DLD1 (cell line): ENCODE measurements around the gene SETD6.

Source experiments
- in situ Hi-C: cut with HindIII; loops from 2 replicates; pipeline ENCODE4 v1.10.0; 2017; ENCODE audit warnings: low sequenced_read_pairs

The SETD6 gene

DNA sequence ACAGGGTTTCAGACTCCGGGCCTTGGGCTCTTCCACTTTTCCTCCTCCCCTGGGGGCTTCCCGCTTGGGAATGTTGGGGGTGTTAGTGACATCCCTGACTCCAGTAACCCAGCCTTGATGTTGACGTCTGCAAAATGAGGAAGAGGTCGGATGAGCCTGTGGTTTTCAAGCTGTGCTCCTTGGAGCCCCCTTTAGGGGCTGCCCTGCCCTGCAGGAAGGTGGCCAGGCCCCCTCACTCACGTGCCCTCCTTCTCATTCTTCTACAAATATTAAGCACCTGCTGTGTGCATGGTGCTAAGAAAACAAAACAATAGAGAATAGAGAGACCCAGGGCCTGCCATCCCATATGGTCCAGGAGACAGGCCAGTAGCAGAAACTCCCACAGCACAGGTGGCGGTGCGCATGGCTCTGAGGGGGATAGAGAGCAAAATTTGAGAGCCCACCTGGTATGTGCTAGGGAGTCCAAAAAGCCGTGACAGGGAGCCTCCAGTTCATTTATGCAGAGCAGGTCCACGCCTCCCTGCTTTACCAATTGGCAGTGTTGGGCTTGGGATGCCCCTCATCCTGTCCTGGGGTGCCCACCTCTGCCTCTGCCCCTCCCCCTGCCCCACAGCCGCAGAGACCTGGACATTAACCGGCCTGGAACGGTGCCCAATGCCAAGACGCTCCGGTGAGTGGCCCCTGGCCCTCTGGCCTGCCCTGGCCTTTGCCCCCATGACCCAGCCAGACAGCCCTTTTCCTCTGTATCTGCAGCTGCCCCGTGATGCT, 7.9 kb upstream of the SETD6 start:
- in situ Hi-C loops = no loop called here

DNA sequence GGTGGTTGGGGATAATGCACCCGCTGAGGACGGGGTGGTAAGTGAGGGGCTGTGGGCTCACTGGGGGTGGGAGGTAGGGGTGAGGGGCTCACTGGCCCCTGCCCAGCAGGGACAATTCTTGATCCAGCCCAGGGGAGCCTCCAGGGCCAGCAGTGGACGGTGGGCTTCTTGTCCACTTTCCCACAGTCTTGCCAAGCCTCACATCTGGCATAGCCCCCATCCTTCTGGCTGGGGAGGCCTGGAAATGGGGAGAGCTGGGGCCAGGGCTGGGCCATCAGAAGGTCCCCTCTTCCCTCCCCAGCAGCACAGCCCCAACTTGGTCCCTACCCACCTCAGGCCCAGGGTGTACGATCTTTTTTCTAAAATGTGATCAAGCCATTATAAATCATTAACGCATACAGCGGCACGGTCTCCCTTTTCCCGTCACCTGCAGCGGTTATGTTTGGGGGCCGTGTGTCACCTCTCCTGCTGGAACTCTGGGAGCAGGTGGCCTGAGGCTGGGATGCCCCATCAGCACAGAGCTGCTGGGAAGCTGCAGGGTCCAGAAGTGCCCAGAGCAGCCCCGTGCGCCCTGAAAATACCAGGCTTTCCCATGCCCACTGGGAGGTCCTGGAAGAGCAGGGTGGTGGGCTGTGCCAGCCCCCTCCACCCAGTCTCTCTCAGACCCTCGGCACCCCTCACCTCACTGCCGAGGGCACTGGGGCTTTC, 7.2 kb upstream of the SETD6 start:
- in situ Hi-C loops = no loop called here

DNA sequence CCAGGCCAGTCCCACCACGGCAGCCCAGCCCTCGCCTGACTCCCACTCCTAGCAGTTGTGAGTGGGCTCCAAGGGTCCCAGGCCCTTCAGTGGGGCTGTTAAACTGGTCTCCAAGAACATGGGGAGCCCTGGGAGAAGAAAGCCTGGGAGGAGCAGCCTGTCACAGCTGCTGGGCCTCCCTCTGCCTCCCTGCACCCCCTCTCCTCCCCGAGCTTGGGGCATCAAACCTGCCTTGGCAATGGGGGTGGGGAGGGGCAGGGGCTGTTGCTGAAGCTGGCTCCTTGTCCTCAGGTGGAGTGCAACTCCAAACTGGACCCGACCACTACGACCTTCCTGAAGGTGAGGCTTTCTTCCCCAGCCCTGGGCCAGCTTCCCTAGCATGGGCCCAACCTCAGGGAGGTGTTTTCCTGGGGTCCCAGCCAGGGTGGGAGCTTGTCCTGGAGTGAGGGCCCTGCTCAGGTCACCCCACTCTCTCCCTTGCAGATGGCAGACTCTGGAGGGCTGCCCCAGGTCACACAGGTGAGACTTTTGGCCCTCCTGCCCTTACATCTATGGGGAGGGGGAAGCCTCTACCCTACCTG, 6.6 kb upstream of the SETD6 start:
- in situ Hi-C loops = no loop called here

DNA sequence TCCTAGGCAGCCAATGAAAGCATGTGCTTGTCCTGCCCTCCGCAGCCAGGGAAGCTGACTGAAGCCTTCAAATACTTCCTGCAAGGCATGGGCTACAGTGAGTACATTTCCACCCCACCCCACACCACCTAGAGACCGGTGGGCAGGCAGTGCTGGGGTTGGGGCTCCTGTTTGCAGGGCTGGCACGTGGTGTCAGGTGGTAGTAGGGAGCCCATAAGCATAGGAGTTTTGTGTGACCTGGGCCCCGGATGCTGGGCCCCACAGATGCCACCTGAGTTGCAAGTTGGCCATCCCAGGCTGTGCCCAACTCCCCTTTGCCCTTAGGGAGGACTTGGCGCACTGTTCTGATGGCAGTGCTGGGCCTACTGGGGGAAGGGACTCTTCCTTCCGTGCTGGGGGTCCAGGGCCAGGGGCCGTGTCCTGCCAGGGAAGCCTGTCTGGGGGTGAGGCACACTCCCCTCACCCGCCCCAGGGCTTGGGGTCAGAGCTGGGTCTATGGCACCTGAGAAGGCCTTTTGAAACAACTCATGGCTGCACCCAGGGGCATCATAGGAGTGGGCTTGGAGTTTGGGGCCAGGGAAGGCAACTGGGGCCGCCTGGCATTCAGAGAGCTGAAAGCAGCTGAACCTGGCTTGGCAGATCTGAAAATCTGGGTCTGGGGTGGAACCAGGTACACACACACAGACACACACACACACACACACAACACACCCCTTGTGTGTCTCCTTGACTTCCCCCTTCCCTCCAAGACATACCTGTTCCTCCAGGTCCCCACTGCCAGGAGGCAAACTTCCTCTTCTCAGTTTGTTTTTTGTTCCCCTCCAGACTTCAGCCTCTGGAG, 5.8 kb upstream of the SETD6 start:
- in situ Hi-C loops = no loop called here

DNA sequence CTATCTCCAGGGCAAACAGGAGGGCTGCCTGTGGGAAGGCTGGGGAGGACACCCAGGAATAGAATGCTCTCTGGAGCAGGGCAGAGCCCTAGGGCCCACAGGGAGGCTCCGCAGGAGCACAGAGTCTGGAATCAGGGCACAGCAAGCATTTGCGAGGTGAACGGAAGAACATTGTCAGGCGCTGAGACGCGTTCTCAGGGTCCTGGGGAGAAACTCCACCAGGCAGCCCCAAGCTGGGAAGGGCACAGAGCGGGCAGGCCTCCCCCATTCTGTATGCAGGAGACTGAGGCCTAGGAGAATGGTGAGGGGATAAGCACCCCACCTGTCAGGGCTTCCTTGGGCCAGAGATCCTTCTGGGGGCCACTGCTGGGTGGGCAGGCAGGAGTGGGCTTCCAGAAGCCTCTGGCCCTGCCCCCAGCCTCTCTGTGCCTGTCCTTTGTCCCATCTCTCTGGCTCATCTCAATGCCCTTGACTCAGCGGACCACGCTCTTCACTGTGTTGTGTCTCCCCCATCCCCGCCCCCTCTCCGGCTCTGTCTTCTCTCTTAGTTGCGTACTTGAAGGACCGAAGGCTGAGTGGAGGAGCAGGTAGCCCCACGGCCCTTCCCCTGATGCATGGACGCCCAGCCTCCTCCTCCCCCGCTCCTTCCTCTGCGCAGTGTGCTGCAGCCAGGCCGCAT, 5.1 kb upstream of the SETD6 start:
- in situ Hi-C loops = no loop called here

DNA sequence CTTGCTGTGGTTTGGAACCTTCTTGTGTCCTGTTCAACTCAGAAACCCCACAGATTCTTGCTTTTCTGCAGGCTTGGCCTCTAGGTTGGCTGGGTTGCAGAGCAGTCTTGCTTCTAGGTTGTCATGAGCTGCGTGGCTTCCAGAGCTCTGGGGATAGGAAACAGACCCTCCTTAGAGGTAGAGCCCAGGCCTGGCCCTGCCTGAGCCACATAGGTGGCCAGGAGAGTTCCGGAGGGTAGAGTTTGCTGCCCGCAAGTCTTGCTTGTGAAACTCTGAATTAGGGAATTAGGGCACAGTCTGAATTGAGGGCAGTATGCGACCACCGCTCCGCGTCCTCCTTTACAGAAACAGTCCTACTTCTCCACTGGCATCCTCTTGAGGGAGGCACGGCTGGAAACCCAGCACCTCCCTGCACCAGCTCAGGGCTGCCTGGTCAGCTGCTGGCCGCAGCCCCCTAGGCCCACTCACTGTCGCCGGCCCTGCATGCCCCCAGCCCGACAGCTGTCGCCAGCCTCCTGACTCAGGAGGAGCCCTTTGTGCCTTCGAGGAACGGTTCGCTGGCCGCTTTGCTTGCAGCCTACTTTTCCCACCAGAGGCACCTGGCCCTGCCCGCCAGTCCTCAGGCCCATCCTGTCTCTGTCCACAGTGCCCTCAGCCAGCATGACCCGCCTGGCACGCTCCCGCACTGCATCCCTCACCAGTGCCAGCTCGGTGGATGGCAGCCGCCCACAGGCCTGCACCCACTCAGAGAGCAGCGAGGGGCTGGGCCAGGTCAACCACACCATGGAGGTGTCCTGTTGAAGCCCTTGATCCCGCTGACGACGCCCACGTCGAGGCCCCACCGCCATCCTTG, 4.3 kb upstream of the SETD6 start:
- in situ Hi-C loops = no loop called here

DNA sequence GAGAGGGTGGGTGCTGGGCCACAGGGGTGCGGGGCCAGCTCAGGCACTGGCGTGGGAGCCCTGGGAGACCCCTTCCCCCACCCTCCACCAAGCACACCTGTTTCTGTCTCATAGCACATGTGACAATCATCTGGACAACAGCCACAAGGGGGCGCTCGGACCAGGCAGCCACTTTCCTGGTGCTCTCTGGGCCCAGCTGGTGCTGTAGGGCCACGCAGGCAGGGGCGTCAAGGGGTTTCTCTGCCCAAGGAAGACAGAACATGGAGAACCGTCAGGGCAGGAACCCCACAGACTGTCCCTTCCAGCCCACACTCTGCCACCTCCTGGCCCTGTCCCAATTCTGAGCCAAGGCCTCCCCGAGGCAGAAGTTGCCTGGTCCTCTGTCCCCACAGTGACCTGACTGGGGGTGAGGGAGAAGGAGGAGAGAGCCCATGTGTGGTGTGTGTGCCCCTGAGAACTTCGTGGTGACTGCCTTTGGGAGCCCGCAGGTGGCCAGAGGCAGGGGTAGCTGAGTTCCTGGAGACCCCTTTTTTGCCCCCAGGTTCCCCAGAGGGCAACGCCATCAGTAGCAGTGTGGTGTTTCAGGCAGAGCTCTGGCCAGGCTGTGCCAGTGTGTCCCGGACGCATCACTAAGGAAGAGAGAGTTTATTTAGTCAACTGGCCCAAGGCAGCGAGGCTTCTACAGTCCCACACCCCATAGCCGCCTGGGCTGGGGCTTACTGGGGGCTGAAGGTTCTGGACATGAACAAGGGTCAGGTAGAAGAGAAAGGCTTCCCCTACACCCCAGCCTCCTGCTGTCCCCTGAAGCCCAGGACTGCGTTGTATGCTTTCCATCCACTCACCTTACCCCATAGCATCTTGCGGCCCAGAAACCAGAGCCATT, 3.1 kb upstream of the SETD6 start:
- in situ Hi-C loops = no loop called here

DNA sequence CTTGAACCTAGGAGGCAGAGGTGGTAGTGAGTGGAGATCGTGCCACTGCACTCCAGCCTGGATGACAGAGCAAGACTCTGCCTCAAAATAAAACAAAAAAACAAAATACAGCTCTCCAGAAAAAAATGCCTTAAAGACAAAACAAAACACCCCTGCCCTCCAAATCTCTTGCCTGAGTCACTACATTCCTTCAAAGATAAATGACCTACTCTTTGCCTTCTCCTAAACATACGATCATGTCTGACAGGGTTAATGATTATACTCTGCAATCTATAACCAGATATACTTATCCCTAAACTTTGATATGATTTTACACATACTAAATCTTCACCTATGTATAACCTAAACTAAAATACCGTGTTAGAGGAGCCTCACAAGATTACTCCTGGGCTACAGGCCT, 1.4 kb upstream of the SETD6 start:
- in situ Hi-C loops = no loop called here

DNA sequence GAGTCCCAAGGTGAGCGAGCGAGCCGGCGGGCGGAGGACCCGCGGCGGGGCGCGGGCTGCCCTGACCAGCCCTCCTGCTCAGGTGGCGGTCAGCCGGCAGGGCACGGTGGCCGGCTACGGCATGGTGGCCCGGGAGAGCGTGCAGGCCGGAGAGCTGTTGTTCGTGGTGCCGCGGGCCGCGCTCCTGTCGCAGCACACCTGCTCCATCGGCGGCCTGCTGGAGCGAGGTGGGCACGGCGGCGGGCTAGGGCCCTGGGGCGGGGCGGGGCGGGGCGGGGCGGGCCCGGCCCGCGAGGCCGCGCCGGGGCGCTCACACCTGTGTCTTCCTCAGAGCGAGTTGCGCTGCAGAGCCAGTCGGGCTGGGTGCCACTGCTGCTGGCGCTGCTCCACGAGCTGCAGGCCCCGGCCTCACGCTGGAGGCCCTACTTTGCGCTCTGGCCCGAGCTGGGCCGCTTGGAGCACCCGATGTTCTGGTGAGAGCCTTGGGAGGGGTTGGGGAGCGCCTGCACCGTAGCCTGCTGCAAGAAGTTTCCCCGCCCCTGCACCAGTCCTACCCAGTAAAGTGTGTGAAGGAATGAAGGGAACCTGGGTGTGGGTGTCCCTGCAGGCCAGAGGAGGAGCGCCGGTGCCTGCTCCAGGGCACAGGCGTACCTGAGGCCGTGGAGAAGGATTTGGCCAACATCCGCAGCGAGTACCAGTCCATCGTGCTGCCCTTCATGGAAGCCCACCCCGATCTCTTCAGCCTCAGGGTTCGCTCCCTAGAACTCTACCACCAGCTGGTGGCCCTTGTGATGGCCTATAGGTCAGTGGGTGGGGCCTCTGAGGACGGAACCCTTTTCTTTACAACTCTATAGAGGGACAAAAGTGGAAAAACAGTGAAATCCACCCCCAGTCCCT, 802 bp downstream of the SETD6 start:
- in situ Hi-C loops = no loop called here

DNA sequence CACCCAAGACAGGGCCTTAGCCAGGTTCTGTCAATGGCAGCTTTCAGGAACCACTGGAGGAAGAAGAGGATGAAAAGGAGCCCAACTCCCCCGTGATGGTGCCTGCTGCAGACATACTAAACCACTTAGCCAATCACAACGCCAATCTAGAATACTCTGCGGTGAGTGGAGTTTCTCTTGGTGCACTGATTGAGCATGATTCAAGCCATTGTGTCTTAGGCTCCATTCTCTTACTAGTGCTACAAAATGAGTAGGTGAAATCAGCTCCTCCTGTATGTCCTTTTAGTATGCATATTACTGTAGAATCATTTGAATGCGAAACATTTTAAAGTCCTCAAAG, 1.4 kb downstream of the SETD6 start:
- in situ Hi-C loops = no loop called here

DNA sequence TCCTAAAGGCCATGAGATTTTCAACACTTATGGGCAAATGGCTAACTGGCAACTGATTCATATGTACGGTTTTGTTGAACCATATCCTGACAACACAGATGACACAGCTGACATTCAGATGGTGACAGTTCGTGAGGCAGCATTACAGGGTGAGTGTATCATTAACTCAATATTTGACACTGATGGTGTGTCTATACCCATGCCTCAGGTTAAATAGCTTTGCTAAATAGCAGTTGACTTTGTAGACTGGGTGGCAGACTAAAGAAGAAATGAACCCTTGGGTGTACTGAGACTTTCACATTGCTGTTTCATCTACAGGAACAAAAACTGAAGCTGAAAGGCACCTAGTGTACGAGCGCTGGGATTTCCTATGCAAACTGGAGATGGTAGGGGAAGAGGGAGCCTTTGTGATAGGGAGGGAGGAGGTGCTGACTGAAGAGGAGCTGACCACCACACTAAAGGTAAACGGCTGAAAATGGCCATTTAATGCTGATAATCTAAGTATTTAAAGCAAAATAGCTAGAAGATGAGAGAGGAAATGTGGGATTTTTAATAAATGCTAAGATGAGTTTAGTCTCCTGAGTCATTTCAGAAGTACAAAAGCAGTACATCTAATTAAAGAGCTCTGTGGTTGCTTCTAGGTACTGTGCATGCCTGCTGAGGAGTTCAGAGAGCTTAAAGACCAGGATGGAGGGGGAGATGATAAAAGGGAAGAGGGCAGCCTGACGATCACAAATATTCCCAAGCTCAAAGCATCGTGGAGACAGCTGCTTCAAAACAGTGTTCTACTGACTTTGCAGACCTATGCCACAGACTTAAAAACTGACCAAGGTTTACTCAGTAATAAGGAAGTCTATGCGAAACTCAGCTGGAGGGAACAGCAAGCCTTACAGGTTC, 3.0 kb downstream of the SETD6 start:
- in situ Hi-C loops = no loop called here

DNA sequence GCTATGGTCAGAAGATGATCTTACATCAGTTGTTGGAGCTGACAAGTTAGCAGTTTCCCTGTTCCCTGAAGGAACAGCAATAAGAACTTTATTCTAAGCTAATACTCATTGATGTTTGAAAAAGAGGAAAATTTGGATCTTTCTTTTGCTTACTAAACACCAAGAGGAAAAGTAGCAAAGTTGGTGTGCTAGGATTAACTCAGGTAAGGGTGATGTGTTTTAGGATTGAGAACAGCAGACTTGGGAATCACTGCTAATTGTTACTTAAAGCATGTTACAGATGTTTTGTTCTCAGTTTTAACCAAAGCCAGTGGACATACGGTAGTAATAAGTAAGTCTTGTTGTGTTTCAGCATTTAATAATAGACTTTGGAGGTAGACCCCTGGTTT, 3.7 kb downstream of the SETD6 start:
- in situ Hi-C loops = no loop called here

DNA sequence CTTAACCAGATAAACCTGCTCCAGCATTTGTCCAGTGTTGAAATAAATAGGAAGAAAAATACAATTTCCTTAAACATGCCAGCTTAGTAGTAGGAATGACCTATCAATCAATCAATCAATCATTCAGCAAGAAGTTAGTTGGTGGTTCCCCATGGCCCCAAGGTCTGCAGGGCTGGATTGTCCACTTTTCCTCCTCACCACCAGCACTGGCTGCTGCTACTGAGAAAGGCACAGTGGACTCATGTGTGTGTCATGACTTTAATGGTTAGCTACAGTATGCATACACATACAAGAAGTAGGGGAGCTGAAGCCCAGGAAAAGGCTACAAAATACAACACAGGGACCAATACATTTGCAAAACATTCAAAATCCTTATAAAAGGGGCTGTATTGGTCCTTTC, 4.4 kb downstream of the SETD6 start:
- in situ Hi-C loops = no loop called here

DNA sequence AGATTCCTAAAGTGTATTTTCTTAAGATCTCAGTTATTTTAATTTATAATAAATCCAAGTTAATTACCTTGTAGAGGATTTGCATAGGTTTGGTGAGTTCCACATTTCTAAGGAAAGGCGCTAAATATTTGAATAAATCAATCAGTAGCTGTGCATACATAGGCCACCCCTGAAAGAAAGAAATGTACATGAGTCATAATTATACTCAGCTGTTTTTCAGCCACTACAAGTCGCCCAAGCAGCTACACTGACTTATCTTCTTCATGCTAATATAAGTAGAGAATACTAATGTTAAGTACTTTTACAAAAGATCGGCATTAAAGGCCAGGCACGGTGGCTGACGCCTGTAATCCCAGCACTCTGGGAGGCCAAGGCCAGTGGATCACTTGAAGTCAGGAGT, 14.9 kb downstream of the SETD6 start:
- in situ Hi-C loops = no loop called here

DNA sequence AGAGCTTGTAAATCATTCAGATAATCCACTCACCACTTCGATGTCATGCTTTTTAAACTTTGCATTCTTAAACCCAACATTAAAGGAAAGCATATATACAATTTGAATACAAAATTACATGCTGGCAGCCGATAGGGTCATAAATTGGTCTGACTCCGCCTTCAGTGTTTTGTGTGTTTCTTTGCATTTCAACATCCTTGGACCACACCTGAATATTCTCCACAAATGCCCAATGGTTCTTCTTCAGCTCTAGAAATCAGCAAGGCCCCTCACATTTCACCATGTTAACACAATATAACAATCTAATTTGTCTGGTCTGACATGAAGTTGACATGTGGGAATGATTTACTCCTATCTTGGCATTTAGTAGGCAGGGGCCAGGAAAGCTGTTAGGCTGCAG, 17.1 kb downstream of the SETD6 start:
- in situ Hi-C loops = no loop called here

DNA sequence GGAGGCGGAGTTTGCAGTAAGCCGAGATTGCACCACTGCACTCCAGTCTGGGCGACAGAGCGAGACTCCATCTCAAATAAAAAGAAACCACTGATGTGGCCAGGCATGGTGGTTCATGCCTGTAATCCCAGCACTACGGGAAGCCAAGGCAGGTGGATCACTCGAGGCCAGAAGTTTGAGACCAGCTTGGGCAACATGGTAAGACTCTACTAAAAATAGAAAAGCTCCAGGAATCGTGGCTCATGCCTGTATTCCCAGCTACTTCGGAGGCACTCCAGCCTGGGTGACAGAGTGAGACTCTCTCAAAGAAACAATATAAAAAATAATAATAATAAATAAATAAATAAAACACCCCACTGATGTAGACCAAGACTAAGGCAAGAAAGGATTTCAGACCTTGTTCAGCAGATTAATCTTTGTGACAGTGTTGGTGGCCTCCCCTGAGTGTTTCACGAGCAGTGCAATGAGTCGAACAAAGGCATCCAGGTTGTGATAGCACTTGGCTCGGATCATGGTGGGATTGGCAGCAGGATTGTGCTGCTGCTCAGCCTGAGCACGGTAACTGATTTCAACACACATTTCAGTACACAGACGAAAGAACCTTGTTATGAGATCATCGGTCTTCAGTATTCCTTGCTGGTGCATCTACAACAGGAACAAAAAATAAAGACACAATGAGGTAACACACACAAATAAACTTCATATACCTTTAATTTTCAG, 18.6 kb downstream of the SETD6 start:
- in situ Hi-C loops = no loop called here
